GM21515 (cell line): ENCODE results near the gene CHST8.

Source experiments
- ATAC-seq: cut with Tn5 transposase; IDR thresholded peaks from one replicate; pipeline ENCODE4 v1.9.1; 2021; ENCODE audit not compliant: unreplicated experiment

CHST8 gene

DNA sequence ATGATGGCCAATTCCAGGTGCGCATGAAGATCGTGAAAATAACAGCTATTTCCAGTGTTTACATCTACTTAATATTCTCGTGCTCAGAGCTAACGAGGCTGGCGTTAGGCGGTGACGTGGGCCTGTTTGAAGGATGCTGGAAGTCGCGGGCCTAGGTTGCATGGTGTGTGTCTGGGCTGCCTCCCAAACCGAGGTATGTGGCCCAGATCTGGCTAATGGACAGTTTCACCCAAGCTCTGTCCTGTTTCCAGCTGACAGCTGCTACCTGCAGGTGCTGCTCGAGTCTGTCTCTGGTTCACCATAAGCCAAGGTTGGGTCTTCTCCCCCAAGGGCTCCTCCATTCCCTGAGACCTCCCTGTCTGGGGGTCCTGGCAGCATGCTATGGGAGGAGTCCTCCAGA is 134.4 kb downstream of the CHST8 start:
- ATAC-seq, result no peak

DNA sequence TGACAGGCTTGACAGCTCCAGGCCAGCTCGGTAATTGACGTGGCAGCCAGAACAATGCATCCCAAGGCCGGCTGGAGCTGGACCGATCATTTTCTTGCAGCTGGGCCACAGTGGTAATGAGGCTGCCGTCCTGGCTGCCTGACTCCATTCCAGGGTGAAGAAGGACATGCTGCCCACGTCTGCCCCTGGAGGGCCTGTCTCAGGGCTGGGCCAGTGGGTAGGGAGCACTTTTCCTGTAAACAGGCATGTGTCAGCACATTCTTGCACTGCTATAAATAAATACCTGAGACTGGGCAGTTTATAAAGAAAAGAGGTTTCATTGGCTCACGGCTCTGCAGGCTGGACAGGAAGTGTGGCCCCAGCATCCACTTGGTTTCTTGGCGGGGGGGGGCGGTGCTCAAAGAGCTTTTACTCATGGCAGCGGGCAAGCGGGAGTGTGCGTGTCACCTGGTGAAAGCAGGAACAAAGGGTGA is 136.8 kb downstream of the CHST8 start:
- no peak for ATAC-seq

DNA sequence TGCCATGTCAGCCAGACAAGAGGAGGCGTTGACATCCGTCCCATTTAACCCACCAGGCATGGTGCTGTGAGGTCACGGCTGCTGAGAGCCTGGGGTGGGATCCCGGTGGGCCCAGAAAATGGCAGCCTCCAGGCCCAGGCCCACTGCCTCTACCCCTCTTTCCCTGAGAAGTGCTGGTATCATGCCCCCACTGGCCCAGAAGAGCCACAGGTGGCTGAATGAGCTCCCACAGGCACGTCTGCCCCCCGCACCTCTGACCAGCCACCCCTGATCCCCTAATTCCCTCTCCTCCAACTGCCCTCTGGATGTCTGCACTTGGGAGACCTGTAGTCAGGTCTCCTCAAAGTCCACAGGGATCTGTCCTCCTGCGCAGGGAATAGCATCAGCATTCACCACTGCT is 137.6 kb downstream of the CHST8 start:
- ATAC-seq, result no peak

DNA sequence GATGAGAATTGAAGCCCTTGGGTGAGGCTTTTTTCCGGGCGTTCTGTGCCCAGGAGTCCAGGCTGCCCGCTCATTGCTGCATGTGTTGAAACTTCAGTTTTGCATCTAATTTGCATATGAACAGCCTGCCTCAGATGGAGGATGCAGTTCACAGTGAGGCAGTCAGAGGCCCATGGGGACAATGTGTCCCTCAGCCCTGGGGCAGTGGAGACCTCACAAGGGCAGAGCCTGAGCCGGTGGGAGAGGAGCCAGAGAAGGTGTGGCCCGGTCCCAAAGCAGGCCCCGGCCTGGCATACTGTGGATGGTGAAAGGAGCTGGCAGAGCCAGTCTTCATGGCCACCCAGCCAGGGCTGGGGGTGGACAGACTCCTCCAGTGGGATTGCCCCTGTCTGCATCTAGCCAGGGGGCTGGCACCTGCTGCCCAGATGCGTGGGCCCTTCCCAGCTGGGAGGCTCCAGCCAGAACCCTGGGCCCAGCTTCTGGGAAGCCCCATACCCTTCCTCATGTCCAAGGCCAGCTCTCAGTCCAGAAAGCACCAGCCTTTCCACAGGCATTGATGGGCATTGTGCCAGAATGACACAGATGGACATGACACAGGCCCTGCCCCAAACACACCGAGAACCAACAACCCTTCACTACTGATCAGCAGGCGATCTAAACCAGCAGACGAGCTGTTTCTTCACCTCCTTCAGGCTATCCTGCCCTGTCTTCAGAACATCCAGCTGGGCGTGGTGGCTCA is 142.0 kb downstream of the CHST8 start:
- ATAC-seq, result no peak

DNA sequence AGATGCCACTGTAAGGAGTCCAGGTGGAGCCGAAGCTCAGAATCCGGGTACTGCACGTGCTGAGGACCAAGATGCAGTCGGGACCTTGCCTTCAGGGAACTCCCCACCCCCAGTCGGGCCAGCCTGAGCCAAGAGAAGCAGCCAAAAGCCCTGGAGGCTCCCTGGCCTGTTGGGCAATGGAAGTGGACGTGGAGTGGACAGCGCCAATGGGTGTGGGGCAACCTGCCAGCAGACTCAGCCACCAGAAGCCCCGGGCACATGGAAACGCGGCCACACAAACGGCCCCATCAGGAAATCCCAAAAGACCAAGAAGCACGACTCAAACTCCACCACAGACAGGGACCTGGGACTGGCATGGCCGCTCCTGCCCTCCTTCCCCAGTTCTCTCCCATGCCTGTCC is 144.9 kb downstream of the CHST8 start:
- ATAC-seq, result no peak

DNA sequence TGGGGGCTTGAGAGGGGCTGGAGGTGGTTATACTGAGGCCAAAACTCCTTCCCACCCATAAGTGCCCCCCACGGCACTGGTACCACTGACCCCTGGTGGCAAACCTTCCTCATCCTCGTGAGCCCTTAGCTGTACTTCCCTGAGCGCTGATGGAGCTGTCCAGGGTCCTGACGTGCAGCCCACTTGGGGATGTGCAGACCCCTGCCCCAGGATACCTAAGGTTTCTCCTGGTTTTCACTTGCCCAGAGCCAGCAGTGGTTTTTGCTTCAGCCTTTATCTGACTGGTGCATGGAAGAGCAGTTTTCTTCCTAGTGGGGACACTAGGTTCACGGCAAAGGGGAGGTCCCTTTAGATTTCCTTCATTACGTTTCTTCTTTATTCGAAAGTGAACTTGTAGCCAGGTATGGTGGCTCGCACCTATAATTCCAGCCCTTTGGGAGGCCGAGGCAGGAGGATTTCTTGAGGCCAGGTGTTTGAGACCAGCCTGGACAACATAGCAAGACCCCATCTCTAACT is 146.2 kb downstream of the CHST8 start:
- no peak for ATAC-seq

DNA sequence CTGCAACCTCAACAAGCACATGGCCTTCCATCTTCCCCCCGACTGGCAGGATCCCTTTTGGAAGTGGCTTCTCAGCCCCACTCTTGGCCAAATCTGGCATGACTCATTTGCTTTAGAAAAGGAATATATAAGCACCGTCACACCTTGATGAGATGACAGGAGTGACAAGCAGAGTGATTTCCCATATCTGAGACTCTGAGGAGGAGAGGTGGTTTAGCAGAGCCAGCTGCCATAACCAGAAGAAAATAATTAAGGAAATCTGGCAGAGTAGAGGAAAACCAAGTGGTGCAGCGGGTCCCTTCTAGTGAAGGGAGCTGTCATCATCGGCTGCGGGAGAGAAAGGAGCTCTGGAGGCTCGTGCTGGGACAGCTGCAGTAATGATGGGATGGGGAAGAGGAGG is 147.5 kb downstream of the CHST8 start:
- no peak for ATAC-seq

DNA sequence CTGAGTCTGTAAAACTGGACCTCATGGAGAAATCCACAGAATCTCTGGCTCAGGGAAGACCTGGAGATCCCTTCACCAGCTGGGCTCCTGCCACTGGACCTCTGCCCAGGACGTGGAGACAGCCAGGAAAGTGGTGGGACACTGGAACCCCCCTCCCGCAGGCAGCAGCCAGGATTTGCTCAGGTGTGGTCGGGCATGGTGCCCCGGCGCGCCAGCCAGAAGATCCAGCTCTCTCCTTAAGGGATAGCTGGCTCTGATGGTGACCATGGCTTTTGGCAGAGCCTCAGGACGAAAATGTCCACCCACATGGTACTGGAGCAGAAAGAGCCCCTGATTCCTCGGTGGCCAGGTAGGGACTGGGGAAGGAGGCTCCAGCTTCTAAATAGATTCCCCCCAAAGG is 148.4 kb downstream of the CHST8 start:
- no peak for ATAC-seq

DNA sequence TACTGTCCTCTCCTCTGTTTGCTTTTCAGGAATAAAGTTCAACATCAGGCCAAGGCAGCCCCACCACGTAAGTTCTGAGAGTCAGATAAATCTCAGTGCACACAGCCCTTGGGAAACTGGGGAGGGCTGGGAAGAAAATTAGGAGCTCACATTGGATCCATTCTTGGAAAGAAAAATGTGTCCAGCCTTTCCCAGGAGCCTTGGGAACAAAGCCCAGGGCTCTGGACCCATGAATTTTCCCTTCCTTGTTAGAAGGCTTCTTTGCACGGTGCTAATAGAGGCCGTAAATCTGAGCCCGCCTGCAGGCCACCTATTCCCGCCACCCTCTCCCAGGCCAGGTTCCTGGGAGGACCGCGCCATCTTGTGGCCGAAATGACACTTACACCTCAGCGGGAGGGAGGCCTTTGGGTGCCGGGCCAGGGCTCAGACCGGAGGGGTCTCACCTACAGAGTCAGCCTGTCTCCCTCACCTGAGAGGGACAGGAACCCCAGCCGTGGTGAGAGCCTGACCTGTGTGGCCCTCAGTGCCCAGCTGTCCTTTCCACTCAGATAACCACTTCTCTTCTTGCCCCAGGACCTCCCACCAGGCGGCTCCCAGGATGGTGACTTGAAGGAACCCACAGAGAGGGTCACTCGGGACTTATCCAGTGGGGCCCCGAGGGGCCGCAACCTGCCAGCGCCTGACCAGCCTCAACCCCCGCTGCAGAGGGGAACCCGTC is 149.8 kb downstream of the CHST8 start:
- ATAC-seq, result no peak

DNA sequence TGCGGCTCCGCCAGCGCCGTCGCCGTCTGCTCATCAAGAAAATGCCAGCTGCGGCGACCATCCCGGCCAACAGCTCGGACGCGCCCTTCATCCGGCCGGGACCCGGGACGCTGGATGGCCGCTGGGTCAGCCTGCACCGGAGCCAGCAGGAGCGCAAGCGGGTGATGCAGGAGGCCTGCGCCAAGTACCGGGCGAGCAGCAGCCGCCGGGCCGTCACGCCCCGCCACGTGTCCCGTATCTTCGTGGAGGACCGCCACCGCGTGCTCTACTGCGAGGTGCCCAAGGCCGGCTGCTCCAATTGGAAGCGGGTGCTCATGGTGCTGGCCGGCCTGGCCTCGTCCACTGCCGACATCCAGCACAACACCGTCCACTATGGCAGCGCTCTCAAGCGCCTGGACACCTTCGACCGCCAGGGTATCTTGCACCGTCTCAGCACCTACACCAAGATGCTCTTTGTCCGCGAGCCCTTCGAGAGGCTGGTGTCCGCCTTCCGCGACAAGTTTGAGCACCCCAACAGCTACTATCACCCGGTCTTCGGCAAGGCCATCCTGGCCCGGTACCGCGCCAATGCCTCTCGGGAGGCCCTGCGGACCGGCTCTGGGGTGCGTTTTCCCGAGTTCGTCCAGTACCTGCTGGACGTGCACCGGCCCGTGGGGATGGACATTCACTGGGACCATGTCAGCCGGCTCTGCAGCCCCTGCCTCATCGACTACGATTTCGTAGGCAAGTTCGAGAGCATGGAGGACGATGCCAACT is 150.5 kb downstream of the CHST8 start:
- no peak for ATAC-seq

DNA sequence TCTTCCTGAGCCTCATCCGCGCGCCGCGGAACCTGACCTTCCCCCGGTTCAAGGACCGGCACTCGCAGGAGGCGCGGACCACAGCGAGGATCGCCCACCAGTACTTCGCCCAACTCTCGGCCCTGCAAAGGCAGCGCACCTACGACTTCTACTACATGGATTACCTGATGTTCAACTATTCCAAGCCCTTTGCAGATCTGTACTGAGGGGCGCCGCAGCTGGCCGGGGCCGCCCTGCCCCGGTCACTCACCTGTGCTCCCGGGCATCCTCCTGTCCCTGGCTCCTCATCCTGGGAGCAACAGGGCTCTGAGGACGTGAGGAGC is 151.1 kb downstream of the CHST8 start:
- no peak for ATAC-seq

DNA sequence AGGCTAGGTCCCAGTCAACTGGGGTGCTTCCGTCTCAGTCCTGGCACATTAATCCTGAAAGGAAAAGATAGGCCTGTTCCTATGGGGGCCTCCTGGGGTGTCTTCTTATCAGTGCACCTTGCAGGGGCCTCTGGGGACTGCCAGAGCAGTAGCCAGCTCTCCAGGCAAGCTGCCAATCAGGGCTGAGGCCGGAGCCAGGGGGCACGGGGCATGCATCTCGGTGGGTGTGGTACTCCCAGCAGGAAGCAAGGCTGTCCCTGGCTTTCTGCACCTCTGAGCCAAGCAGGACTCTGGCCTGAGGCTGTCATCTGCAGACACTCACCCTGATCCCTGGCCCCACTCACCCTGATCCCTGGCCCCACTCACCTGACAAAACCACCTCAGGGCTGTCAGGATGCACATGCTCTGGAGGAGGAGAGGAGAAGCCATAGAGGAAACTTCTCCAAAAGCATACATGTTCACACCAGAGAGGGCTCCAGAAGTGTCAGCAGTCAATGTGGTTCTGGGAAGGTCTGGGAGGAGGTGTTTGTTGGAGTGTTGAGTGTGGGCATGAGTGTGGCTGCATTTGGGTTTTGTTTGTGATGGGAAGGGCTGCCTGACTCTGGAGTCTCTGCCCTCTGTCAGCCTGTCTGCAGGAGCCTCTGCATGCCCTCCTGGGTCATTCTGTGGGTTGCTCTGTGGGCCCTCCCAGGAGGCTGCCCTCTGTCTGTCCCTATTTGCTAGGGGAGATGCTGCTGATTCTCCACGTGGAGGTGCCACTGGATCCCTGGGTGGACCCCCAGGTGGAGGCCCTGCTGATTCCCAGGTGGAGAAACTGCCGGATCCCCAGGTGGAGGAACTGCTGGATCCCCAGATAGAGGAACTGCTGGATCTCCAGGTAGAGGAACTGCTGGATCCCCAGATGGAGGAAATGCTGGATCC is 152.2 kb downstream of the CHST8 start:
- no peak for ATAC-seq

DNA sequence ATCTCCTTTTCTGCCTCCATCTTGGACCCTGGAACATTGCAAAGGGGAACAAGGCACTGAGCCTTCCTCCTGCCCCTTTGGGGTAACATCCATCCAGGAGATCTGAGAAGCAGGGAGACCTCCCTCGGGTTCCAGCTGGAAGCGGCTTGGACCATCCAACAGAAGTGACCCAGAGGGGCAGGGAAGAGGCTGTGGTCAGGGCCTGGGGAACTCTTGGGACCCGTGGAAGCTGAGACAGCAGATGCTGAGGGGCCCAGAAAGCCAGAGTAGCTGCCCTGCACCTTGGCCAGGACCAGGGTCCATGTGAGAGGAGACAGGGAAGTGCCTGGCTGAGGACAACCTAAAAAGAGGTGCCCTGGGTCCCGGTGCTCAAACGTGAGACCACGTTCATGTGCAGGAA is 153.0 kb downstream of the CHST8 start:
- no peak for ATAC-seq

DNA sequence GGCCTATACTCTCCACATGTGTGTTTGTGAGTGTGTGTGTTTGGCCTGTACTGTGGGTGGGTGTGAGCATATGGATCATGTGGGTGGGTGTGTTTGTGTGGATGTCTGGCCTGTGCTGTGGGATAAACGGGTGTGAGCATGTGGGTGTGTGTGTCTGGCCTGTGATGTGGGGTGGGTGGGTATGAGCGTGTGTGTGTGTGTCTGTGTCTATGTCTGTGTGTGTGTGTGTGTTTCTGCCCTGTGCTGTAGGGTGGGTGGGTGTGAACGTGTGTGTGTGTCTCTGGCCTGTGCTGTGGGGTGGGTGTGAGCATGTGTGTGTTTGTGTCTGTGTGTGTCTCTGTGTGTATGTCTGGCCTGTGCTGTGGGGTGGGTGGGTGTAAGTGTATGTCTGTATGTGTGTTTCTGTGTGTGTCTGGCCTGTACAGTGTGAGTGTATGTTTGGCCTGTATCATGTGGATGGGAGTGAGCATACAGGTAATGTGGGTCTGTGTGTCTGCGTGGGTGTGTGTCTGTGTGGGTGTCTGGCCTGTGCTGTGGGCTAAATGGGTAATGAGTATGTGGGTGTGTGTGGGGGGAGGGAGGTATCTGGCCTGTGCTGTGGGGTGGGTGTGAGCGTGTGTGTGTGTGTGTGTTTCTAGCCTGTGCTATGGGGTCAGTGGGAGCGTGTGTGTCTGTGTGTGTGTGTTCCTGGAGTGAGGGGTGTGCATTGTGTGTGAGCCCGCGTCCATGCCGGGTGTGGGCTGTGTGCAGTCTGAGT is 154.2 kb downstream of the CHST8 start:
- ATAC-seq, result no peak

DNA sequence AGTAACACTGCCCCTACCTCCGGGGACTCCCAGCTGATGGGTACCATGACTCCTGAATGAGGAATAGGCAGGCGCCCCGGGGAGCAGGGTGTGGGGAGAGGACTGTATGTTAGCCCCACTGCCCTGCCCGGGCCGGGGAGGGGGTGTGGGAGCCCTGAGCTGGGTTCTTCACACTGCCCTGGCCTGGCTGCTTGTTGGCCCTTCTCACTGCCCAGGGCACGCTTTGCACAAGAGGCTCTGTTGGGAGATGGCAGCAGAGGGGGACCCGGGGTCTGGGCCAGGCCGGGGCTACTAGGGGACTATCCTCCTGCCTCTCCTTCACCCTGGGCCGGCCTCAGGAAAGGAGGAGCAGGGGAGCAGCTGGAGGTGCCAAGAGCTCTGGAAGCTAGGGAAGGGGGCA is 155.6 kb downstream of the CHST8 start:
- no peak for ATAC-seq

DNA sequence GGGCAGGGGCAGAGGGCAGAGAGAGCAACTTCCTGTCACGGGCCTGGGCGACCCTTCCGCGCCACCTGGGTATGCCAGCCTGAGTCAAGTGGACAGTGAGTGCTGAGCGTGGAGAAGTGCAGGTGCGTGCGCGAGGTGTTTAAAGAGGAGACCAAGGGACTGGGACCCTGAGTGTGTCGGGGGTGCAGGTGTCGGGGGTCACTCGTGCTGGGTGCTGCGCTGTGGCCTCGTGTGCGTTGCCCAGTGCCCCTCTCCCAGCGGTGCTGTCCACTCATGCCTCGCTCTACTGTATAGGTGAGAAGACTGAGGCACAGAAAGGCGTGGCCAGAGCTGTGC is 156.0 kb downstream of the CHST8 start:
- no peak for ATAC-seq

DNA sequence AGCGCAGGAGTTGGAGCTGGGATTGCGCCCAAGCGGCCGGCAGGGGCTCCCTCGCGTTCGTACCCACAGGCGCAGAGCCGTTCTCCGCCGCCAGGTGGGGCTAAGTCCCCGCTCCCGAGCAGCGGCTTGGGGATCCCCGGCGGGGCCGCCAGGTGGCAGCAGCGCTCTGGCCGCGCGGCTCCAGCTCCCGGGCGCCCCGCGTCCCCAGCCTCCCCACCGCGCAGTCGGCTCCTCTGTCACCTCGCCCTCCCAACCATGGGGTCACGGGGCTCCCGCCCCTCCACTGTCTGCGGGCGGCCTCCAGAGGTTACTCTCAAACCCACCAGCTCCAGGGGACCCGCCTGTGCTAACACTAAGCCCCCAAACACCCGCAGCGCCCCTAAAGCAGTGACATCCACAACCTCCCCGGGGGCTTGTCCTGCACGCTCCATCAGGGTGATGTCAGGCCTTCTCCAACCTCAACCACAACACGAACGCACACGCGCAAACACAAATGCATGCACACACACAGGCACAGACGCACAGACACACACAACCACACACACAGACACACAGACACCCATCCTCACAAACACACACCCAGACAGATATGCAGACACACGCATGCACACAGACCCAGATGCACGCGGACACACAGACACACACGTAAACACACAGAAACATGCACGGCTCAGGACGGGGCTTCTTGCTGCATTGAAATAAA is 156.5 kb downstream of the CHST8 start:
- ATAC-seq, result peak; percentile 75

DNA sequence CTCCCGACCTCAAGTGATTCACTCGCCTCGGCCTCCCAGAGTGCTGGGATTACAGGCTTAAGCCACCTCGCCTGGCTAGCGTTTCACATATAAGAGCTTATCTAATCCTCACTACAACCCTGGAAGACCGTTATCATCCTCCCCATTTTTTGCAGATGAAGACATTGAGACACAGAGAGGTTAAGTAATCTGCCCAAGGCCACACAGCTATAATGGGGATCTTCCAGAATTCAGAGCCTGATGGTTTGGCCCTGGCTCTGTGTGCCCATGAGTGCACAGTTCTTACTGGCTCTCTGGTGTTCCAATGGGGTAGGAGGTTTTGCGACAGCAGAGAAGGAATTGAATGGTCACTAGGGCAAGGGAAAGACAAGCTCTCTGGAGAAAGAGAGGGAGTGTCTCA is 158.1 kb downstream of the CHST8 start:
- no peak for ATAC-seq

DNA sequence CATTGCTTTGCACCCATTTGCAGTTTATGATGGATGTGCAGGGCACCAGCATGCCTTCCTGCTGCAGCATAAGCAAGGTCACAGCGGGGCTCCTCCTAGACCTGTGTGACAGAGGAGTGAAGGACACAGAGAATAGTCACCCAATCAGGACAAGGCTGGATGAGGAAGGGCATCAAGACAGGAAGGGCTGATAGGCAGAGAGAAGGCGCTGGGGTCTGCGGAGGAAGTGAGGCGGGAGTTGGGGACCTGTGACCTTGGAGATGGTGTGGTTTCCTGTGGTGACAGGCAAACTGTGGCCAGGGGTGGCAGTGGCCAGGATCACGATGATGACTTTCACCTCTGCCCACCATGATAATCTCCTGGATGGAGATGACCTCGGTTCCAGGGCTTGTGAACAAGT is 158.5 kb downstream of the CHST8 start:
- no peak for ATAC-seq

DNA sequence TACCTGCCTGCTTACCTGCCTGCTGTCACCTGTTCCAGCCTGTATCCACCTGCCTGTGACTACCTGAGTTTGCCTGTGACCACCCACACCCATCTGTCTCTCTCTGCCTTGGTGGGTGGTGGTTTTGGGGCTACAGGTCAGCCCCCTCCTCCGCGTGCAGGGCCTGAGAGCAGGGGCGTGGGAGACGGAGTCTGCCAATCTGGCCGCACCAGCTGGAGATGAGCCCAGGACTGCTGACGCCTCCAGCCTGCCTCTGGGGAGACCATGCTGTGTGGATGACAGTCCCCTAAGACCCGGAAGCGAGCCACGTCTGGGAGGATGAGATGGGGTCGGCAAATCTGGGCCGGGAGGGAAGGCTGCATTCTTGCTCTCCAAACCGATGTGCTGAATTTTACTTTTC is 159.0 kb downstream of the CHST8 start:
- no peak for ATAC-seq
